Ovary (tissue), 10 donors: ENCODE measurements around the gene ZNF888. TPM values are rescaled to one million over a fixed set of nuclear protein-coding genes. Genes with fewer than 3 reads are reported as not detected.

Experiments
- DNase-seq, 5 donors: peaks; one replicate each; pipeline ENCODE4 v3.0.0-alpha.2; 2019 to 2020
- H3K27ac ChIP-seq, 2 donors: fragments of 200-600 bp; one replicate each; pipeline versions ENCODE4 v1.5.1 to v1.8.0; 2019 to 2022
- H3K27me3 ChIP-seq: fragments of 200-600 bp; one replicate; pipeline ENCODE4 v1.8.0; 2022
- H3K36me3 ChIP-seq: fragments of 200-600 bp; sonication (generic); one replicate; pipeline ENCODE4 v1.5.1; 2019
- H3K4me1 ChIP-seq: one replicate; pipeline ENCODE4 v1.8.1; 2013; ENCODE audit warnings: mild to moderate bottlenecking, moderate library complexity; ENCODE audit not compliant: insufficient read depth
- H3K4me3 ChIP-seq: fragments of 200-600 bp; sonication (generic); one replicate; pipeline ENCODE4 v1.5.1; 2017
- H3K9me3 ChIP-seq, 2 donors: fragments of 200-600 bp in 1 of 2; sonication (generic) in 1 of 2; one replicate each; pipeline versions ENCODE4 v1.5.1 to v1.8.1; 2013 to 2019; ENCODE audit warnings: mild to moderate bottlenecking in 1 of 2, moderate library complexity in 1 of 2
- EP300 ChIP-seq: sonication (generic); formaldehyde crosslinking; IDR thresholded peaks from one replicate; pipeline ENCODE4 v1.6.1; 2017; ENCODE audit warnings: antibody characterized with exemption
- POLR2A ChIP-seq: fragments of 450-650 bp; IDR thresholded peaks from one replicate; pipeline ENCODE4 v1.6.1; 2017; ENCODE audit warnings: antibody characterized with exemption, mild to moderate bottlenecking, moderate library complexity
- WGBS, 3 donors: extraction: QIAGEN DNeasy Blood & Tissue Kit in 1 of 3; methylation state at CpG; one replicate each; pipeline versions ENCODE4 v1.1.5 to v1.1.7; 2013 to 2017; 5-methylcytosine and 5-hydroxymethylcytosine counted together
- intact Hi-C, 4 donors: fragments of 100-400 bp; cut with DNase I; formaldehyde crosslinking; loops; one replicate each; pipeline versions ENCODE4 v1.11.0 to v1.15.1; 2022 to 2023
- long read RNA-seq, 3 donors: library from polyadenylated mRNA in 2 of 3; unstranded in 2 of 3; transcript quantifications; one replicate each; pipeline ENCODE4 v2.0.0 and lab custom pipeline, GENCODE V29; 2021 to 2026
- polyA plus RNA-seq, 2 donors: library from polyadenylated mRNA; stranded (reverse); fragments of 200-250 nt in 1 of 2; fragments of 350-450 nt in 1 of 2; fragmentation: Illumina TruSeq in 1 of 2; extraction: RNeasy Lipid Tissue Mini Kit (QIAGEN cat#74804) in 1 of 2; gene quantifications; one replicate each; pipeline ENCODE4 v1.2.3, GENCODE V29; 2013 to 2014
- total RNA-seq, 7 donors: library from RNA; depleted of rRNA in 2 of 7; stranded (reverse); fragments of >200 nt in 2 of 7; fragmentation: NEBNext Ultra II Directional in 3 of 7; extraction: Animal tissue kit (Norgen Biotek cat#: 25700) in 3 of 7; gene quantifications; one replicate each; pipeline versions ENCODE4 v1.1.0 to v1.2.4, GENCODE V29; 2016 to 2023
- TF ChIP-seq, protein P1 (sequence below), 3 donors: fragments of 450-650 bp in 2 of 3; fragments of 200-600 bp in 1 of 3; IDR thresholded peaks; one replicate each; pipeline versions ENCODE4 v1.5.1 to v1.8.0; 2016 to 2022; ENCODE audit warnings: antibody characterized with exemption in 3 of 3, mild to moderate bottlenecking in 1 of 3
- donor health status: DM: no; HTN: no; CAD: no; lungs with moderate emphysema.
- donor health status: DM: no; HTN: no; CAD: no.
- donor health status: Bipolar disorder and iron deficiency.
- donor health status: DM: yes; HTN: yes; CAD: no.
- donor health status: DM: no; HTN: no; CAD: no.
- donor health status: DM: yes; HTN: yes; CAD: no.

Gene ZNF888
- 1 to 10 TPM; 3.4 to 7.9 (median 4.5) TPM for total RNA-seq
- polyA plus RNA-seq = 1 to 10 TPM; 2.6 to 3.3 TPM
- long read RNA-seq, donor 1 = 0 reads
- long read RNA-seq, donor 2 = 0 reads
- long read RNA-seq, donor 3, full-length matches to known transcripts = 3 of 8 reads
- long read RNA-seq, donor 3, partial matches to known transcripts = 0 of 8 reads
- long read RNA-seq, donor 3, other reads (novel, unspliced or antisense) = 5 of 8 reads

- DNase-seq = peak; percentile 87 to 93 (median 90)
- 1 to 2% (median 1%) methylated on average over 44 to 55 of the region's 55 CpGs for WGBS, 3 donors
- H3K9me3 ChIP-seq = no peaks in the 10 kb centered on the region
- H3K4me1 ChIP-seq = peaks cover 2% of the 10 kb centered on the region
- no peaks in the 10 kb centered on the region for H3K36me3 ChIP-seq
- H3K27ac ChIP-seq = peak within 1 kb of the TSS in 1 of 2 donors; percentile 63
- TF ChIP-seq EP300 = no peak
- TF ChIP-seq POLR2A = peak; percentile 23
- intact Hi-C loops = no loop called here
- H3K27me3 ChIP-seq = no peaks in the 10 kb centered on the region
- peak within 1 kb of the TSS; percentile 60 for H3K4me3 ChIP-seq
These were observed at the start of gene ZNF888 for GRCh38 chr19:52922841-52923777. TSS of gene ZNF888 (minus strand) at chr19:52923428. CDS start at chr19:52917873, 5,555 bp downstream.

GRCh38 chr19:52967772-52968171 is 44.5 kb upstream of the ZNF888 start:
- no peak for TF ChIP-seq EP300
- no peak for TF ChIP-seq POLR2A
- TF ChIP-seq, protein P1, sequence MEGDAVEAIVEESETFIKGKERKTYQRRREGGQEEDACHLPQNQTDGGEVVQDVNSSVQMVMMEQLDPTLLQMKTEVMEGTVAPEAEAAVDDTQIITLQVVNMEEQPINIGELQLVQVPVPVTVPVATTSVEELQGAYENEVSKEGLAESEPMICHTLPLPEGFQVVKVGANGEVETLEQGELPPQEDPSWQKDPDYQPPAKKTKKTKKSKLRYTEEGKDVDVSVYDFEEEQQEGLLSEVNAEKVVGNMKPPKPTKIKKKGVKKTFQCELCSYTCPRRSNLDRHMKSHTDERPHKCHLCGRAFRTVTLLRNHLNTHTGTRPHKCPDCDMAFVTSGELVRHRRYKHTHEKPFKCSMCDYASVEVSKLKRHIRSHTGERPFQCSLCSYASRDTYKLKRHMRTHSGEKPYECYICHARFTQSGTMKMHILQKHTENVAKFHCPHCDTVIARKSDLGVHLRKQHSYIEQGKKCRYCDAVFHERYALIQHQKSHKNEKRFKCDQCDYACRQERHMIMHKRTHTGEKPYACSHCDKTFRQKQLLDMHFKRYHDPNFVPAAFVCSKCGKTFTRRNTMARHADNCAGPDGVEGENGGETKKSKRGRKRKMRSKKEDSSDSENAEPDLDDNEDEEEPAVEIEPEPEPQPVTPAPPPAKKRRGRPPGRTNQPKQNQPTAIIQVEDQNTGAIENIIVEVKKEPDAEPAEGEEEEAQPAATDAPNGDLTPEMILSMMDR (IDR thresholded peaks at IDR 0.05) = no peak
- Histone ChIP-seq H3K27me3 (no peaks in the 10 kb centered on the region), H3K4me1 (no peaks in the 10 kb centered on the region), H3K4me3 (no peak overlapping the region), H3K9me3 (no peaks in the 10 kb centered on the region), H3K27ac (no peak overlapping the region), H3K36me3 (no peaks in the 10 kb centered on the region)
- no peak for DNase-seq
- intact Hi-C loops = no loop called here
- 94 to 98% (median 95%) methylated on average over 2 of the region's 2 CpGs for WGBS, 3 donors

DNA sequence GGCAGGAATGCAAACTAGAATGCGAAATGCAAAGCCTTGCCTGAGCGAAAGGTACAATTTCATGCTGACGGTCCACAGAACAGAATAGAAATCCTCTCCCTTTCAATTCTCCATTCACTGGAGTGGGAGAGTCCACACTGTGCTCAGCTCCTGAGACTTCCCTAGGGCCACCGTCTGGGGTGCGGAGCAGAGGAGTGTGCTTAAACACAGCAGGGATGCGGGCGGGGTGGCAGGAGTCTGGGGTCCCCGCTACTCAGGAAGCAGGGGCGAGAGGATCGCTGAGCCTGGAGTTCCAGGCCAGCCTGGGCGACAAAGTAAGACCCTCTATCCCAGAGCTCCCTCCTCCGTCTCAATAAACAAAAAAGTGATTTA is 40.0 kb upstream of the ZNF888 start:
- peak in 4 of 5 donors; percentile 24 to 41 (median 36) for DNase-seq
- Histone ChIP-seq H3K9me3 (no peaks in the 10 kb centered on the region), H3K36me3 (no peaks in the 10 kb centered on the region), H3K27me3 (no peaks in the 10 kb centered on the region), H3K27ac (peak overlapping the region in 1 of 2 donors; percentile 22), H3K4me3 (peak overlapping the region; percentile 37), H3K4me1 (no peaks in the 10 kb centered on the region)
- intact Hi-C loops = no loop called here
- TF ChIP-seq, protein P1 (IDR thresholded peaks at IDR 0.05) = no peak
- no peak for TF ChIP-seq POLR2A
- no peak for TF ChIP-seq EP300
- WGBS, 3 donors = 1 to 4% (median 1%) methylated on average over 12 of the region's 12 CpGs

DNA sequence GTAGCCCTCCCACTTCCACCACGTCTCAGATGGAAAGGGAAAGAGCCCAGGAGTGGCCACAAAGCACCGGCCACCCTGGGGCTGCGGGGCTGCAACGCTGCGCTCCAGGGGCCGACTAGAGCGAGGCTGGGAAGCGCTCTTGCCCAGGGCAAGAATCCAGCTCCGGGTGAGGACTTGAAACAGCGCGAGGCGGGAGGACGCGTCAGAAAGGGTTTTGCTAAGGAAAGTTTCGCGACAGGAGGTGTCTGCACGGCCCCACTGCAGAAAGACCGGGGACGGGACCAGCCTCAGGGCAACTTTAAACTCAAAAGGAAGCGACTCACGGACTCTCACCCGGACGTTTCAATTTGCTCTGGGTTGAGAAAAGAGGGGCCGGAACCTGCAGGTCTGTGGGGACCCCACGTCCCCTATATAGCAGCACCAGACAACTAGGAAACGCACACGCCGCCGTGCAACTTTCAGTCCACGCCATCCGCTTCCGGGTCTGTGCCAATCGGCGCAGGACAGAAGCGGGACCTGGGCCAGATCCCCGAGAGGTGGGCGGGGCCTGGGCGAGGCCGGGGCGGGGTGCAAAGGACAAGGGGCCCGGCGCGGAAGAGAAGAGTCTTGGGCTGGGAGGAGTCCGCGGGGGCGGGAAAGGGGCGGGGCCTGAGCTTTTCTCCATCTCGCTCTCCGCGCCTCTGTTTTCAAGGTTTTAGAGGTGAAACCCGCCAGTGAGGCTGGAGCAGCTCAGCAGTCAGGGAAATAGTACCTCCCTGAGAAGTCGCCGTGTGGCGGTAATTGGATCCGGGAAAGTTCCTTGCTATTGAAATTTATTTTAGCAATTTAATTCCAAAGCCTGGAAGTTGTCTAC is 39.4 kb upstream of the ZNF888 start, which contains the start of gene ZNF816:
TSS of gene ZNF816 (minus strand) at position 488 of the 853 bp plus-strand sequence. CDS start 6,792 bp downstream, outside the sequence.
- 0 to 1% (median 0%) methylated on average over 51 to 55 of the region's 55 CpGs for WGBS, 3 donors
- intact Hi-C loops = no loop called here
- peak; percentile 97 to 99 (median 98) for DNase-seq
- Histone ChIP-seq H3K27ac (peak within 1 kb of the TSS in 1 of 2 donors; percentile 40), H3K4me3 (peak within 1 kb of the TSS; percentile 37), H3K9me3 (no peaks in the 10 kb centered on the region), H3K4me1 (no peaks in the 10 kb centered on the region), H3K27me3 (no peaks in the 10 kb centered on the region), H3K36me3 (no peaks in the 10 kb centered on the region)
- TF ChIP-seq, protein P1 (IDR thresholded peaks at IDR 0.05) = peak in 1 of 3 donors; percentile 6
- TF ChIP-seq EP300 = no peak
